K562 (cell line): ENCODE results near the gene PSMD4. TPM values are rescaled to one million over a fixed set of nuclear protein-coding genes. Genes with fewer than 3 reads are reported as not detected.
A peak's percentile ranks its signal among the peaks of the same experiment; 100 is the strongest.

Experiments used
- CCNT2 ChIP-seq: IDR thresholded peaks from 2 replicates; pipeline ENCODE4 v1.6.1; 2011; ENCODE audit warnings: borderline replicate concordance, low read depth, mild to moderate bottlenecking, moderate library complexity, mixed read lengths, low read length; ENCODE audit not compliant: insufficient read length; ENCODE audit errors: extremely low read depth
- MECOM ChIP-seq: fragments of 250-450 bp; sonication (Bioruptor Pico); IDR thresholded peaks from 2 replicates; pipeline ENCODE4 v1.8.0; 2022; ENCODE audit warnings: inconsistent platforms
- NCOA1 ChIP-seq: fragments of 450-650 bp; IDR thresholded peaks from 2 replicates; pipeline ENCODE4 v1.6.1; 2016; ENCODE audit warnings: low read depth
- SMARCA4 ChIP-seq: fragments of 450-650 bp; IDR thresholded peaks from 2 replicates; pipeline ENCODE4 v1.6.1; 2016
- SMC3 ChIP-seq: conservative IDR thresholded peaks from 2 replicates; pipeline ENCODE4 v1.6.1; 2011; ENCODE audit warnings: low read depth, low read length, improper control_type of control experiment; ENCODE audit not compliant: insufficient read depth
- SNRNP70 ChIP-seq: fragments of 200-400 bp; formaldehyde crosslinking; optimal IDR thresholded peaks from 2 replicates; pipeline ENCODE3; 2017; ENCODE audit warnings: low read depth, low read length
- TEAD1 ChIP-seq, 2 experiments: fragments of 450-650 bp in 1 of 2; sonication (generic) in 1 of 2; formaldehyde crosslinking; IDR thresholded peaks; 2 replicates each; pipeline versions ENCODE4 v1.4.0 to v1.8.0; 2020 to 2022; ENCODE audit warnings: mild to moderate bottlenecking in 2 of 2, missing genetic modification reagents in 1 of 2
- THAP7 ChIP-seq: fragments of 250-450 bp; sonication (Bioruptor Pico); IDR thresholded peaks from 2 replicates; pipeline ENCODE4 v1.5.0; 2021
- ZBTB40 ChIP-seq, 2 experiments: fragments of 450-650 bp in 1 of 2; sonication (generic) in 1 of 2; formaldehyde crosslinking in 1 of 2; IDR thresholded peaks; 2 replicates each; pipeline versions ENCODE4 v1.7.1 to v1.9.0; 2016 to 2022; ENCODE audit warnings: inconsistent platforms in 1 of 2, mild to moderate bottlenecking in 1 of 2, missing genetic modification reagents in 1 of 2
- ZEB2 ChIP-seq: fragments of 450-650 bp; IDR thresholded peaks from 2 replicates; pipeline ENCODE4 v1.6.1; 2016
- ZFP1 ChIP-seq: fragments of 450-650 bp; formaldehyde crosslinking; IDR thresholded peaks from 2 replicates; pipeline ENCODE4 v1.4.0; 2020; ENCODE audit warnings: mild to moderate bottlenecking, mixed read lengths
- ZNF12 ChIP-seq: sonication (generic); formaldehyde crosslinking; IDR thresholded peaks from 2 replicates; pipeline ENCODE4 v1.4.0; 2020; ENCODE audit warnings: mild to moderate bottlenecking, missing genetic modification reagents
- ZNF175 ChIP-seq: fragments of 200-800 bp; sonication (Bioruptor generic); IDR thresholded peaks from 2 replicates; pipeline ENCODE4 v1.6.1; 2016; ENCODE audit warnings: low read depth, mild to moderate bottlenecking, missing genetic modification characterization, missing compliant biosample characterization
- polyA plus RNA-seq, 8 experiments: library from polyadenylated mRNA; depleted of rRNA in 4 of 8; stranded (reverse) in 5 of 8; unstranded in 3 of 8; fragments of >200 nt; fragmentation: Nextera tagmentation in 2 of 8; fragmentation: Illumina TruSeq in 1 of 8; extraction: Ambion mirVana in 2 of 8; extraction: Trizol in 1 of 8; gene quantifications; 2 replicates each; pipeline versions ENCODE4 v1.2.1 to v1.2.3, GENCODE V29; 2011 to 2014; ENCODE audit warnings: inconsistent platforms in 1 of 8, missing spikeins in 1 of 8
- total RNA-seq, 7 experiments: library from RNA; depleted of rRNA in 6 of 7; stranded (reverse); fragments of >200 nt in 6 of 7; fragmentation: Illumina TruSeq in 2 of 7; extraction: Trizol in 2 of 7; gene quantifications; 2 replicates each; pipeline versions ENCODE4 v1.2.1 to v1.2.3, GENCODE V29; 2011 to 2021; ENCODE audit warnings: low replicate concordance in 1 of 7
- TF ChIP-seq, protein P1 (sequence below): IDR thresholded peaks from 2 replicates; pipeline ENCODE4 v1.6.1; 2012; ENCODE audit warnings: low read depth, low read length, improper control_type of control experiment, borderline replicate concordance
- TF ChIP-seq, protein P2 (sequence below): sonication (generic); formaldehyde crosslinking; IDR thresholded peaks from 2 replicates; pipeline ENCODE4 v1.9.0; 2022; ENCODE audit warnings: mild to moderate bottlenecking, missing genetic modification reagents

Gene PSMD4
- total and polyA plus RNA-seq, 9 of the 15 experiments (the other 6 are each of a cell fraction or from before 2014, with no cell fraction given): 194 to 353 (median 295) TPM

DNA sequence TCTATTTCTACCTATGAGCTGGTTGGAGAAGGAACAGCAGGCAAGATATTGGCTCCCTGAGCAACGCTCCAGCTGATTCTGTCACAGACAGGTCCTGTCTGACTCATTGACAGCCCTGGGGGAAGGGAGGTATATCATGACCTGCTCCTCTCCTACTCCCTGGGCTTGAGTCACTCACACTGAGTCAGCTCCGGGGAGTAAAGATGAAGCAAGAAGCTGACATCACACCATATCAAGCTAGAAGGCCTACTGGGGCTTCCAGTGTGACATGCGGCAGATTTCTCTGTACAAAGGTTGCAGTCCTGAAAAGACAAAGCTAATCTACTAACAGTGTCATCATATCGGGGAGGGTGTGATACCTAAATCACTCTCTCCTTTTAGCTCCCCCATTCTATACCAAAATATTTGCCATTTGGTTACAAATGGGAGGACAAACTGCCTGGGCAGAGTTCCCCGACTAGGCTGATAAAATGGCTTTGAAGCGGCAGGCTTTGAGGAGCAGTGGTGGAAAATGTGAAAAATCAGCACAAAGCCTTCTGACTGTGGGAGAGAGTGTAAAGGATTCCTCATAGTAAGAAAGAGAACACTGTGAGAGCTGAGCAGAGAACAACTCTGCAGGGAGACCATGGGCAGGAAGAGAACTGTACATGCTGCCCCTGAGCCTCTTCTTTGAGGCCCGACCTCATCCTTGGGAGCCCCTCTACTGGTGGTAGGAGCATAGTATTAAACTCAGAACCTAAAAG is 57.2 kb downstream of the PSMD4 start (continued):
- TF ChIP-seq, protein P1, sequence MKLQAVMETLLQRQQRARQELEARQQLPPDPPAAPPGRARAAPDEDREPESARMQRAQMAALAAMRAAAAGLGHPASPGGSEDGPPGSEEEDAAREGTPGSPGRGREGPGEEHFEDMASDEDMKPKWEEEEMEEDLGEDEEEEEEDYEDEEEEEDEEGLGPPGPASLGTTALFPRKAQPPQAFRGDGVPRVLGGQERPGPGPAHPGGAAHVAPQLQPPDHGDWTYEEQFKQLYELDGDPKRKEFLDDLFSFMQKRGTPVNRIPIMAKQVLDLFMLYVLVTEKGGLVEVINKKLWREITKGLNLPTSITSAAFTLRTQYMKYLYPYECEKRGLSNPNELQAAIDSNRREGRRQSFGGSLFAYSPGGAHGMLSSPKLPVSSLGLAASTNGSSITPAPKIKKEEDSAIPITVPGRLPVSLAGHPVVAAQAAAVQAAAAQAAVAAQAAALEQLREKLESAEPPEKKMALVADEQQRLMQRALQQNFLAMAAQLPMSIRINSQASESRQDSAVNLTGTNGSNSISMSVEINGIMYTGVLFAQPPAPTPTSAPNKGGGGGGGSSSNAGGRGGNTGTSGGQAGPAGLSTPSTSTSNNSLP: peak; percentile 77; the same call in 1 of the 2 replicates
- TF ChIP-seq ZBTB40 (IDR thresholded peaks at IDR 0.05): 0 out of 2 replicates have a peak, but pooled peaks have one; percentile 13
- no peak for TF ChIP-seq ZBTB40 (CRISPR knock-in tag; IDR thresholded peaks at IDR 0.05)
- TF ChIP-seq ZFP1 (CRISPR knock-in tag): no peak
- TF ChIP-seq SMARCA4: peak; percentile 98
- TF ChIP-seq ZNF12 (CRISPR knock-in tag): no peak
- peak; percentile 66 for TF ChIP-seq CCNT2
- TF ChIP-seq MECOM (CRISPR knock-in tag): no peak
- TF ChIP-seq SNRNP70: no peak
- TF ChIP-seq ZNF175 (CRISPR knock-in tag): peak; percentile 95
- TF ChIP-seq, protein P2, sequence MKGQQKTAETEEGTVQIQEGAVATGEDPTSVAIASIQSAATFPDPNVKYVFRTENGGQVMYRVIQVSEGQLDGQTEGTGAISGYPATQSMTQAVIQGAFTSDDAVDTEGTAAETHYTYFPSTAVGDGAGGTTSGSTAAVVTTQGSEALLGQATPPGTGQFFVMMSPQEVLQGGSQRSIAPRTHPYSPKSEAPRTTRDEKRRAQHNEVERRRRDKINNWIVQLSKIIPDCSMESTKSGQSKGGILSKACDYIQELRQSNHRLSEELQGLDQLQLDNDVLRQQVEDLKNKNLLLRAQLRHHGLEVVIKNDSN (CRISPR knock-in tag): no peak; the same call in 1 of the 2 replicates
- no peak for TF ChIP-seq THAP7
- peak; percentile 60 for TF ChIP-seq ZEB2
- TF ChIP-seq NCOA1: peak; percentile 86
- TF ChIP-seq SMC3: 0 out of 2 replicates have a peak, but pooled peaks have one; percentile 6
- TF ChIP-seq TEAD1 (CRISPR knock-in tag; IDR thresholded peaks at IDR 0.05): peak in 1 of 2 experiments; percentile 62; a peak in 1 of 4 replicates
